Activated T-cell treated with anti-CD3 and anti-CD28 coated beads for 4 hours (primary cell): ENCODE data around the gene RFESD.
A peak's percentile ranks its signal among the peaks of the same experiment; 100 is the strongest.
"Not testable (repeated sequence)": the region's sequence is repeated elsewhere in the genome, so short reads cannot be mapped to it uniquely, and the experiment has no call there.

Source experiments
- DNase-seq: peaks from one replicate; pipeline ENCODE4 v3.0.0-alpha.2; 2020

Gene RFESD

DNA sequence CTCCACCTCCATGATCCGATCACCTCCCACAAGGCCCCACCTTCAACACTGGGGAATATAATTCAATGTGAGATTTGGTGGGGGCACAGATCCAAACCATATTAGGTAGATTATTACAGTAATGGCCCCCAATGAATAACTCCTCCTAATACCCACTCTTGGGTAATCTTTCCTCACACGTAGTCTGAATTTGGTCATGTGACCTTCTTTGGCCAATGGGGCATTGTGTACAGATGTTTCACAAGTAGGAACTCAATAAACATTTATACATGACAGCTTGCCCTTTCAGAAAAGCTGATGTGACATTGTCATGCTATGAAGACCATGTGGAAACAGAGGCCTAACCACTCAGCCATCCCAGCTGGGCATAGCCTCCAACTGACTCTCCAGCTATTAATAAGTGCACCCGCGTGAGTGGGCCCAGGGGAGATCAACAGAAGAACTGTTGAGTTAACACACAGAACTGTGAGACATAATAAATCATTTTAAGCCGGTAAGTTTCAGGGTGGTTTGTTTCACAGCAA, 16.1 kb upstream of the RFESD start:
- DNase-seq: no peak

DNA sequence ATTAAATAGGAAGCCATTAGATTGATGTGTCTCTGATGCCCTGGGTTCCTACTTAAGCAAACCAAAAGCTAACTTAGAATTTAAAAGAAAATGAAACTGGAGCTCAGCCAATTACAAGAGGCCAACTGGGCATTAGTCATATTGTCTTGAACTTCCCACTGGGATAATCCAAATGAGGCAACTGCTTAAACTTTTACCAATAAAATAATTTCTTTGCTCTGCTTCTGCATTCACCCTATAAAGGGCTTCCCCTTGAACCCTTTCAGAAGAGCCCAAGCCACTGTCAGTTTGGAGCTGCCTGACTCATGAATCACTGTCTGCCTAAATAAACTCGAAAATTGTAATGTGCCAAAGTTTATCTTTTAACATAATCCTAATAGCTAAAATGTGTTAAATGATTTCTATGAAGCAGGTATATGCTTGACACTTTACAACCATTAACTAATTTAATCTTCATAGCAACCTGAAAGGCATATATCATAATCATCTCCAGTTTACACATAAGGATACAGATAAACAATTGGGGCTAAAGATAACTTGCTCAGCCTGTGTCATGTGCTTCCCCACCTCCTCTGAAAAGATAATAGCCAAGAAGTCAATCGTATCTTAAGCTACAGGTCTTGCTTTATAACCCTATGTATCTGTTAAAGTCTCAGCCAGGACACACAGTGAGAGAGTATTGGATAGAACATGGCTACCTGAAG, 15.2 kb upstream of the RFESD start:
- DNase-seq: no peak

DNA sequence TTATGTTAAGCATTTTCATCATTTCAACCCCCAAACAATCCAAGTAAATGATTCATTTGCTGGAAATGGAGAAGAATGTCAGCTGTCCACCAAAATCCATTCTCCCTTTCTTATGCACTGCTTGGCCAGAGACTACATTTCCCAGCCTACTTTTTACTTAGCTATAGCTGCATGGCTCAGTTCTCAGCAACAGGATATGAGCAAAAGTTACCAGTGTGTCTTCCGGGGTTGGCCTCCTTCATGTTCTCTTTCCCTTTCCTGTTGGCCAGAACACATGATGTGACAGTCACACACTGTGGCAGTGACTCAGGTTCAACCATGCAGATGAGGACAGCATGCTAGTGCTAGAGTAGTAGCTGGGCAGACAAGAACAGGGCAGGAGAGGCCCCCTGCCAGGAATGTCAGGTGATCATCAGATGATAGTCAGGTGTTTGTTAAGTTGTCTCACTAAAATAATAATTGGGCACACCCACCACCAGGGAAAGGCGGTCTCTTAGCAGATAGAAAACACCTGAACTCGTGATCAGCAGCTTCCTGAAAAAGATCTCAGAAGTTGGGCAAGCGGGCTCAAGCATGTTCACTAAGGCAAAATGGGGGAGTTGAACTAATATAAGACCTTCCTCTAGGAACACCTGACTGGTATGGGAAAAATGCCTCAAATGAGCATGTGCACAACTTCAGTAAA, 14.4 kb upstream of the RFESD start:
- DNase-seq: peak; percentile 58

DNA sequence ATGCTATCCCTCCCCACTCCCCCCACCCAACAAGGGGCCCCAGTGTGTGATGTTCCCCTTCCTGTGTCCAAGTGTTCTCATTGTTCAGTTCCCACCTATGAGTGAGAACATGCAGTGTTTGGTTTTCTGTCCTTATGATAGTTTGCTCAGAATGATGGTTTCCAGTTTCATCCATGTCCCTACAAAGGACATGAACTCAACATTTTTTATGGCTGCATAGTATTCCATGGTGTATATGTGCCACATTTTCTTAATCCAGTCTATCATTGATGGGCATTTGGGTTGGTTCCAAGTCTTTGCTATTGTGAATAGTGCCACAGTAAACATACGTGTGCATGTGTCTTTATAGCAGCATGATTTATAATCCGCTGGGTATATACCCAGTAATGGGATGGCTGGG, 13.6 kb upstream of the RFESD start:
- not testable (repeated sequence) for DNase-seq

DNA sequence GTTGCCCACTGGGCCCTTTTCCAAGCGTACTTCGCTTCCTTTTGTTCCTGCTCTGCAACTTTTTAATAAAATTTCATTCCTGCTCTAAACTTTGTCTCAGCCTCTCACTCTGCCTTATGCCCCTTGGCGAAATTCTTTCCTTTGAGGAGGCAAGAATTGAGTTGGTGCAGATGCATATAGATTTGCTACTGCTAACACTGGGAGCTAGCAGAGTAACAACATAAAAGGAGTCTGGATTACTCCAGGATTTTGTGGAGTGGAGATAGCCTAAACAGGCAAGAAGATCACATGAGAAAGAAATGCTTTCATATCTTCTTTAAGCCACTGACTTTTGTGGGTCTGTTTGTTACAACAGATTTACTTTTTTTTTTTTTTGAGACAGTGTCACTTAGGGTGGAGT, 12.9 kb upstream of the RFESD start:
- DNase-seq: no peak

DNA sequence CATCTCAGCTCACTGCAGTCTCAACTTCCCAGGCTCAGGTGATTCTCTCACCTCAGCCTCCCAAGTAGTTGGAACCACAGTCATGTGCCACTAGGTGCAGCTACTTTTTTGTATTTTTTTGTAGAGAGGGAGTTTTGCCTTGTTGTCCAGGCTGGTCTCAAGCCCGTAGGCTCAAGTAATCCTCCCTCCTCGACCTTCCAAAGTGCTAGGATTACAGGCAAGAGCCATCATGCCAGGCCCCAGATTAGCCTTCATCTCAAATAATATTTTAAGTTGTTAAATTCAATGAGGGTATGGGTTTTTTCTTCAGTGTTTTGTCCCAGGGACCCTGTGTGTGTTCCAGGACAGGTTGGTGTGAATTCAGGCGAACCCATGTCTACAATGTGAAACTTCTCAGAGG, 12.5 kb upstream of the RFESD start:
- DNase-seq: no peak

DNA sequence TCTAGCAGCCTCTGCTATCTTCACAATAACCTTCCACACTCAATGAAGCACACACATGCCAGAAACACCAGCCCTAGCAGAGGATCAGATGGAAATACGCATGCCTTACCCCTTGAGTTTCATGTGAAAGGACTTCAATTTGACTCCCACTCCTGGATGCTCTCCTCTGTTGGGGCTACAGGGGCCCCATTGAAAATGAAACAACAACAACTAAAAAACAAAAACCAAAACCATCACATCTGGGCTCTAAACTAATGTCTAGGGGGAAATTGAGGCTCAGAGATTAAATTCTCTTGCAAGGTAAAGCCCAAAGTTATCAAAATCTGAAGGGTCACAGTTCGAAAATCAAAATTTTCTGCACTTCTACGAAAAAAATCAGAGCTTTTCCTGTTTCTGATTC, 7.9 kb upstream of the RFESD start:
- no peak for DNase-seq

DNA sequence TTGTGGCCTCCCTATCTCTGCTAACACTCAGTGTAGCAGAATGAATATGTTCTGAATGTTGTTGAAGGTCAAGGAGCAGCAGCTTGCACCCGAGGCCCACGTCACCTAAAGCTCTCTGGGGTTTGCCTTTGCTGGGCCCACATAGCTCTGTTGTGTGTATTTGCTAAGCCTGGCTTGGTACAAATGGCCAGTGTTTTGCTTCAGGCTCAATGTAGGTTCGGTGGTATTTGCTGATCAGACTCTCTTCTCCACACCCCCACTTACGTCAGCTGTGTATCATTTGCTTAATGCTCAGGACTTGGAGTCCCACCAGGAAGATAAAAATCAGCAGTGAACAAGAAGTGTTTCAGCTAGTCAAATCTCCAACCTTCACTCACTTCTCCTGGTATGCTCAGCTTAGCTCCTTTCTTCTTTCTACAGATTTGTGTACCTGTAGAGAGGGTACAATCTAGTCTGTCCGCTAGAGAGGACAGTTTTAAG, 4.8 kb upstream of the RFESD start:
- no peak for DNase-seq

DNA sequence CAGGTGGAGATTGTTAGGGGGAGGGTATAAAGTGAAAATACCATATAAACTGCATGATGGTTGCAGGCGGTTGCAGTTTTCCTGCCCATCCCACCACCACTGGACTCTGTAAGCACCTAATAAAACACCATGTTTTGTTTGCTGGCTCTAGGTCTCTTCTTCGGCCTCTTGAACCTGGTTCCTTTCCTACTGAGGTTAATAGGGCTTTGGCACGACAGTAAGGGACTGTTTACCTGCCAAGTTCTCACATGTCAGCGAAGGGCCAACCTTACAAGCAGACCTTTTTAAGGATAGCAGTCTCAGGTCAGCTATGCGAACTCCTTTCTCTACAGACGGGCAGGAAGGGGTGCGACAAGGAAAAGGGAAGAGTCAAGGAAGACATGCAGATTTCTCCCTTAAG, 3.4 kb upstream of the RFESD start:
- no peak for DNase-seq

DNA sequence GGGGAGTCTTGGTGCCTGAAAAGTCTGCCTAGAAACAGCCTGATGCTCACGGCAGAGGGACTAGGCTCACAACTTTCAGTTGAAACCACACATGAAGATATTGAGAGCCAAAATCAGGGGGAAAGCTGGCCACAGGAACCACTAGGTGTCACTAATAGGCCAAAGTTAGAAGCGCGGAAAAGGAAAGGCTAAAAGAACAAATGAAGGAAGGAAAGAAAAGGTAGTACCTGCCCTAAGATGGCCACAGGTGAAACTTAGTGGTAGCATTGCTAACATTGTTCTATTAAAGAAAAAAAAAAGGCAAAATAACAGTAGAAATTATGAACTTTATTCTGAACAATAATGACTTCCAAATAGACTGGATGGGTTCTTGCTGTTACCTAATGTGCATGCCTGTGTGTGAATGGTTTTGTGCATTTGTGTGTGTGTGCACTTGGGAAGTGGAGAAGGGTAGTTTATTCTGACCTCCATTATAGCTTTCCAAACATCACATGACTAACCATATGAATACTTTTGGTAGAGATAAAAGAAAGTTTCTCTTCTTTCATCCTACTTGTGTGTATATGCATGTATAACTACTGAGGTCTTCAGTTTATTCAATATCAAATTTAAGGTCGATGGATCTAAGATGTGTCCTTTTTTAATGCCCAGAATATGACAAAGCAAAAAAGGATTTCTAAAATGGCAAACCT, 2.1 kb upstream of the RFESD start:
- DNase-seq: no peak

DNA sequence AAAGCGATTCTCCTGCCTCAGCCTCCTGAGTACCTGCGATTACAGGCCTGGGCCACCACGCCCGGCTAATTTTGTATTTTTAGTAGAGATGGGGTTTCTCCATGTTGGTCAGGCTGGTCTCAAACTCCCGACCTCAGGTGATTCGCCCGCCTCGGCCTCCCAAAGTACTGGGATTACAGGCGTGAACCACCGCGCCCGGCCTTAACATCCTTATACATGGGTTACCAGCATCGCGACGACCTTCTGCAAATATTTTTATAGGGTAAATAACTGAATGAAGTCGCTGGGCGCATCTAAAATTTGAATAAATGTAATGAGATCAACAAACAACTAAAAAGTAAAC, 380 bp upstream of the RFESD start:
- not testable (repeated sequence) for DNase-seq

DNA sequence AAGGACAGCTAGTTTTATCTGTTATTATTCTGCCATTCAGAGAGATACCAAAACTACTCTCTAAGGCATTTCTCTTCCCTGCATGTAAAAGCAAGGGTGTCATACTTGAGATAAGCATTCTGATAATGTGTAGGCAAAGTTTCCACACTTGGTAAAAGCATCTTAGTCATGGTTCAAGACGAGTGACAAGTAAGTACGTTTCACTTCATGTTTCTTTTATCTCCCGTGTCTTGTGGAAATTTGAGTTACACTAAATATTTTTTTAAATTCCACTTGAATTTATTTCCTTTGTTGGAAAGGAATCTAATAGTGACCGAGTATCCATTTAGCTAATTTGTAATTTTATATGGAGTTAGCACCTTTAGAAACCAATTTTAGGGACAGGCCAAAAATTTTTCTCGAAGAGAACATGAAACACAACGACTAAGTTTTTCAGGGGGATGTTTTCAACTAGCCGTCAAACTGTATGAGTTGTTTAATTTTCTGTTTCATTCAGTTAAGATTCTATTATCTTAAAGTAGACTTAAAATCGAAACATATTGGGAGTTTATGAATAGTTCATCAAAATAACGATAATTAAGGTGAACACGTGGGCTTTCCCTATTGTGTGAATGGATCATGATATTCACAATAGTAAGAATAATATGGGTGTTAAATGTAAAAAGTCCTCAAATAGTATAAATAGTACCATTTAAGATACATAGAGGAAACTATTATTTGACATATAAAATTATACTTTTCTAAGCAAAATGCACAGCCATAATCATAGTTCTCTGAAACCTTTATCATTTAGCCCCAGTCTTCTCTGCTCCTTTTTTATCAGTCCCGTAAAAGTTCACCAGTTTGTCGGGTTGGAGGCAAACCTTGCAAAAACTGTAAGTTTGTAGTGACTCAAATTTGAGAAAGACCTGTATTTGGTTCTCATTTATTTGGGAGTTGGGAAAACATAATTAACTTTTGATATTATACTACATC, 1.6 kb downstream of the RFESD start:
- DNase-seq: no peak

DNA sequence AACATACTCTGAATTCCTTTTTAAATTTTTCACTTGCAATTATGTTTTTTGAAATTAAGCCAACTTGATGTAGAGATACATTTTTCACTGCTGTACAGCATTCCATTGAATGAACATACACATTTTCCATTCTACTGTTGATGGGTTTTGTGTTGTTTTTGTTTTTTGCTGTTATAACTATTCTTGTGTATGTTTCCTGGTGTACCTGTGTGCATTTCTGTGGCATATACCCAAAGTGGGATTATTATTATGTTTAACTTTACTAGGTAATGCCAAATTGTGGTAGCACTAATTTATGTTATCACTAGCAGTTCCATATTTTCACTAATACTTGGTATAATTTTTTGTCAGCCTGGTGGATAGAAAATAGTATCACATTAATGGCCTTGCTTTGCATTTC, 2.7 kb downstream of the RFESD start:
- no peak for DNase-seq

DNA sequence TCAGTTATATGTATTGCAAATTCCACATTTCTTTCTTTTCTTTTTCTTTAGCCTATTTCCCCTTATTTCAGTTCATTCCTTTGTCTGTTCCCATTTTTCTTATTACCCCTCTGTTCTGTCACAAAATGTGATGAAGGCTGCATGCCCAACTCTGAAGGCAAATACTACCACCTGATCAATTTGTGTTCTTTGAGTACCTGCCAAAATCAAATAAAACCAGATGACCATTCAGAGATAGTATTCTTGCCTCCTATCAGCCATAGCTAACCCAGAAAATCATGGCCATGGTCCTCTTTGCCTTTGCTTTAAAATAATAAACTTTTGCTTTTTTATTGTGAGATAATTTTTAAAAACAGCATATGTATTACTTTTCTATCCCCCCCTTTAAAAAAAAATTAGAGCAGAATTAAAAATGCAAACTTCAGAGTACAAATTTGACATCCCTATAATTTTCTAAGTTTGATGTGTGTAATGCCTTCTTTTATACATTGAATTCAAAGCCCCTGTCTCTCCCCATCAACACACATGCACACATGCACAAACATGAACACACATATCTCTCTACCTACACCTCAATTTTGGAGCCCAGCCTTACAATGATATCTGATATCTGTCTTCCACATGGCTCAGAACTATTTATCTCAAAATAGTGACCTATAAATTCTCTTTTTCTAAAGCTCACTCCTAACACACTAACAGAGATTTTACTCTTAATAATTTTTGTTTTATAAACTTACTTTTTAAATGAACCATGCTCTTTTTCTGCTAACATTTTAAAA, 3.5 kb downstream of the RFESD start:
- DNase-seq: no peak

DNA sequence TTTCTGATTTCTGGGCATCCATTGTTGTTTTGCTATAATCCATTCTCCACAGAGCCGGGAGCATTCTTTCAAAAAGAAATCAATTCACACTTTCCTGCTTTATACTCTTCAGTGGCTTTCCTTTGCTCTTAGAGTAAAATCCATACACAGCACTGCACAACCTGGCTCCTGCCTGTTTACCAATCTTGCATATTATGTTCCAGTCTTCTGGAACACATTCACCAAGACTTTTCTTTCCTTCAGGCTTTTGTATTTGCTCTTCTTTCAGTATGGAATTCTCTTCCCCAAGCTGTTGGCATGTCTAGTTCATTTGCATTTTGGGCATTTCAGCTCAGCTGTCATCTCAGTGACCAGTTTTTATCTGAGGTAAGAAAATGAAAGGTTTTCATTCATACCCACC, 6.3 kb downstream of the RFESD start:
- no peak for DNase-seq

DNA sequence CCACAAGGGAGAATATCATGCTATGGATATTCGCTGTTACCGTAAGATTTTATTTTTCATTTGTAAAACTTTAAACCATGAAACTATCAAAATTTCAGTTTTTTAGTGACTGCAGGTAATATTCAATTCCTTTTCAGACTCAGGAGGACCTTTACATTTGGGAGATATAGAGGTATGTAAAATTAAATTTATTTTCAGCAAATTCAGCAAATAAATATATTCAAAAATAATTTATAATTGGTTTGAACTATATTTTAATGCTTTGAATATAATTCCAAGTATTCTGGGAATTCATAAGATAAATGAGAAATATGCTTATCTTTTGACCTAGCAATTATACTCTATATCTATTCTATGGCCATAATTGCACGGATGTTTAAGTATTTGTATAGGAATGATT, 7.6 kb downstream of the RFESD start:
- no peak for DNase-seq

DNA sequence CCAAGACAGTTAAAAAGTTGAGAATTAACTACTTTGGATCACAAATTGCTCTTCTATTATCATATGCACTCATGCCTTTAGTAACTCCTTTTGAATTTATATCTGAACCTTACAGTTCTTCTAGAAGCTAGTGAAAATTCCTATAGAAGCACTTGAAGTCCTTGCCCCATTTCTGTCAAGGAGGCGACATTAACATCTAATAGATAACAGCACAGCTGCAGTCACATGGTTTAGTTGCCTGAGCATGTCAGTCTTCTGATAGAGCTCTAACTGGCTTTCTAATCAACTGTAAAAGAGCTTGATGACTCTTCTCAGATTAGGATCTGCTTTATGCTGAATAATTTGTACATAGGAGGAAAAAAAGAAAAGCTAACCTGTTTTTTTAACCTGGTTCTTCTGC, 9.0 kb downstream of the RFESD start:
- no peak for DNase-seq

DNA sequence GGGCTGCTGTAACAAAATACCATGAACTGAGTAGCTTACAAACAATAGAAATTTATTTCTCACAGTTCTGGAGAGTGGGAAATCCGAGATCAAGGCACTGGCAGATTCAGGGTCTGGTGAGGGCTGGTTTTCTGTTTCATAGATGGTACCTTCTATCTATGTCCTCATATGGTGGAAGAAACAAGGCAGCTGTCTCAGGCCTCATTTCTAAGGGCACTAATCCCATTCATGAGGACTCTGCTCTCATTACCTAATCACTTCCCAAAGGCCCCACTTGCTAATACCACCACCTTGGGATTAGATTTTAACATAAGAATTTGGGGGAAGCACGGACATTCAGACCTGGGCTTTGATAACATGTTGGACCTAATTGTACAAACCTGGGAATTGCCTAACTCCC, 13.5 kb downstream of the RFESD start:
- no peak for DNase-seq

DNA sequence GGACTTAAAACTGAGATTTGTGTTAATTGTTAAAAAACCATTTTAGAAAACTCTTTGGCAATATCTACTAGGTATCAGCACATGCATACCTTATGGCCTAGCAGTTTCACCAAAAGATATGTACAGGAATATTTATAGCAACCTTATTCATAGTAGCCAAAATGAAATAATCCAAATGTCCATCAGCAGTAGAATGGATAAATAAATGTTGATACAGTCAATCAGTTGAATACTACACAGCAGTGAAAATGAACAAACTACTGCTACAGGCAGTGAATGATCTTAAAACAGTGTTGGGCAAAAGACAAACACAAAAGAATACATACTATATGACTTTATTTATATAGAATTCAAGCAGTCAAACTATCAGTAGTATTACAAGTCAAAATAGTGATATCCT, 16.4 kb downstream of the RFESD start:
- no peak for DNase-seq

DNA sequence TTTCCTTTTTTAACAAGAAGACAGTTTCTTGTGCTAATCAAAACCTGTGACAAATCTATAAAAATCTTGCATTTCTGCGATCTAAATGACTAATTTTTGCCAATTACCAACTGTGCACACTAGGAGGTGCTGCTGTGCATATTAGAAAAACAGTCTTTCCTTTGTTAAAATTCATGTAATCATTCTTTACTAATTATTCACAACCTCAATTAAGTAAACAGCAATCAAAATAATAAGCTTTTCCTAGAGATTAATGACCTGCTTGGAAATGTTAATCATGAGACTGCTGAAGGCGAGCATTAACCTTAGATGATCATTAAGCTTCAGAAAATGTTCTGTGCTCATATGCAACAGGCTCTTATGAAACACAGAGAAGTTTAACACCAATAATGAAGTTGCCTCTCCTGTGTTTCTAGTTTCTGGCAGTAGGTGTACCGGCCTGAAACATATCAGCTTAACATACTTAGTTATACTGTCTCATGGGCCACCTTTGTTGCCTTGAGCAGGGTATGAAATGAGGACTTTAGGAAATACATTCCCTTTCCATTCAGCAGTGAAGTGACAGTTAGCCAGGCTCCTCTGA, 17.7 kb downstream of the RFESD start:
- peak; percentile 28 for DNase-seq

DNA sequence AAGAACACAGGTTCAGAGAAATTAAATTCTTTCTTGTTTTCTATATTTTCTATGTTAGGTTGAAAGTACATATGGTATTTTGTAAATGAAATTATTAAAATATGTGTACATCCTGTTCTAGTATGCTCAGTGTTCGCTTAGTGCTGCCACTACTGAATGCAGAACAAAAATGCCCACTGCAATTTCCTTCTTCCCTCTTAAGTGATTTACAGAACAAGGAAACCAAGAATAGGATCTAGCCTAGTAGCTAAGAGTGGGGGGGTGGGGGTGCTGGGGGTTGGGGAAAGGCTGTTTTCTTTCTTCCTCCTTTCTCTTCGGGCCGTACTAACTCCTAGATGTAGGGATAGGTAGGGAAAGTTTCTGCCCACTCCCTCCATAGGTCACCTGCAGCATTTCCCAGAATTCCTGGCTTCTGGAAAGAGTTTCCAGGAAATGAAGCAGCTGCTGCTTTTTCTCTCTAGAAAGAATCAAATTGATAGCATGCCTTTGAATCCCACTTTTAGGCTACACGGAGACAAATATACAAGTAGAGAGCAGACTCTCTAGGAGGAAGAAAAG, 20.6 kb downstream of the RFESD start:
- DNase-seq: no peak
